ENCODE measurements around the gene TP53.
"Not testable (repeated sequence)": the region's sequence is repeated elsewhere in the genome, so short reads cannot be mapped to it uniquely, and the experiment has no call there.

TP53 gene

GRCh38 chr17:7627250-7628121 is 59.8 kb downstream of the TP53 start, which contains the start of gene SAT2:
TSS of gene SAT2 (minus strand) at chr17:7627821. CDS start at chr17:7627635, 186 bp downstream.
- no peak for TF ChIP-seq CTCF (IDR thresholded peaks at IDR 0.05; ENCODE audit: insufficient read depth, missing control alignments)
- DNase-seq (ENCODE audit: insufficient read length, low spot score) (peak; percentile 100), FAIRE-seq (no peak)

GRCh38 chr17:7626956-7627249 is 60.4 kb downstream of the TP53 start:
- no peak for TF ChIP-seq CTCF (IDR thresholded peaks at IDR 0.05; ENCODE audit: insufficient read depth, missing control alignments)
- DNase-seq (ENCODE audit: insufficient read length, low spot score): no peak
- FAIRE-seq: no peak

- FAIRE-seq (no peak), DNase-seq (ENCODE audit: insufficient read length, low spot score) (no peak)
- no peak for TF ChIP-seq CTCF (IDR thresholded peaks at IDR 0.05; ENCODE audit: insufficient read depth, missing control alignments)
Measured at GRCh38 chr17:7626307-7626706, 61.0 kb downstream of the TP53 start.

- FAIRE-seq; DNase-seq (ENCODE audit: insufficient read length, low spot score): not testable (repeated sequence)
Measured at GRCh38 chr17:7625749-7626148, 61.5 kb downstream of the TP53 start.

GRCh38 chr17:7623661-7624060 is 63.6 kb downstream of the TP53 start:
- DNase-seq (ENCODE audit: insufficient read length, low spot score): no peak
- no peak for FAIRE-seq
- no peak for TF ChIP-seq CTCF (IDR thresholded peaks at IDR 0.05; ENCODE audit: insufficient read depth, missing control alignments)

- no peak for DNase-seq (ENCODE audit: insufficient read length, low spot score)
- TF ChIP-seq CTCF (IDR thresholded peaks at IDR 0.05; ENCODE audit: insufficient read depth, missing control alignments): no peak
- FAIRE-seq: no peak
Measured at GRCh38 chr17:7620835-7621234, 66.5 kb downstream of the TP53 start.

- TF ChIP-seq CTCF (IDR thresholded peaks at IDR 0.05; ENCODE audit: insufficient read depth, missing control alignments): no peak
- no peak for DNase-seq (ENCODE audit: insufficient read length, low spot score)
- FAIRE-seq: no peak
Measured at GRCh38 chr17:7618608-7619007, 68.7 kb downstream of the TP53 start.

All from D721Med (cell line).